A549 (cell line): ENCODE measurements around the gene IFITM10.

Source experiments
- ATOH8 ChIP-seq: fragments of 250-450 bp; sonication (Bioruptor Pico); IDR thresholded peaks from 2 replicates; pipeline ENCODE4 v1.5.0; 2020; ENCODE audit warnings: low read depth, mild to moderate bottlenecking, moderate library complexity
- CBX8 ChIP-seq: fragments of 200-600 bp; sonication (generic); IDR thresholded peaks from 2 replicates; pipeline ENCODE4 v1.6.1; 2016
- EP300 ChIP-seq, 2 experiments: fragments of >200 bp; sonication (Bioruptor Twin); formaldehyde crosslinking; IDR thresholded peaks; 2 replicates in 1 of 2; 3 replicates in 1 of 2; pipeline ENCODE4 v1.6.1; 2016 to 2017
- MAX ChIP-seq: IDR thresholded peaks from 2 replicates; pipeline ENCODE4 v1.6.1; 2012
- PBX3 ChIP-seq: IDR thresholded peaks from 2 replicates; pipeline ENCODE4 v1.6.1; 2012
- POLR2A ChIP-seq: IDR thresholded peaks from 2 replicates; pipeline ENCODE4 v1.6.1; 2012; ENCODE audit warnings: mild to moderate bottlenecking, low read length
- RAD21 ChIP-seq, 2 experiments: fragments of >200 bp in 1 of 2; sonication (Bioruptor Twin) in 1 of 2; formaldehyde crosslinking in 1 of 2; IDR thresholded peaks in 1 of 2; conservative IDR thresholded peaks in 1 of 2; 2 replicates in 1 of 2; 3 replicates in 1 of 2; pipeline ENCODE4 v1.6.1; 2012 to 2018; ENCODE audit warnings: inconsistent platforms in 1 of 2
- RNF2 ChIP-seq: fragments of 200-600 bp; sonication (generic); IDR thresholded peaks from 2 replicates; pipeline ENCODE4 v1.6.1; 2016; ENCODE audit warnings: low read depth, mild to moderate bottlenecking, antibody characterized with exemption, moderate library complexity, borderline replicate concordance
- TF ChIP-seq, protein P1 (sequence below): fragments of >200 bp; sonication (Bioruptor Twin); formaldehyde crosslinking; IDR thresholded peaks from 3 replicates; pipeline ENCODE4 v1.5.1; 2016

- TF ChIP-seq, protein P1, sequence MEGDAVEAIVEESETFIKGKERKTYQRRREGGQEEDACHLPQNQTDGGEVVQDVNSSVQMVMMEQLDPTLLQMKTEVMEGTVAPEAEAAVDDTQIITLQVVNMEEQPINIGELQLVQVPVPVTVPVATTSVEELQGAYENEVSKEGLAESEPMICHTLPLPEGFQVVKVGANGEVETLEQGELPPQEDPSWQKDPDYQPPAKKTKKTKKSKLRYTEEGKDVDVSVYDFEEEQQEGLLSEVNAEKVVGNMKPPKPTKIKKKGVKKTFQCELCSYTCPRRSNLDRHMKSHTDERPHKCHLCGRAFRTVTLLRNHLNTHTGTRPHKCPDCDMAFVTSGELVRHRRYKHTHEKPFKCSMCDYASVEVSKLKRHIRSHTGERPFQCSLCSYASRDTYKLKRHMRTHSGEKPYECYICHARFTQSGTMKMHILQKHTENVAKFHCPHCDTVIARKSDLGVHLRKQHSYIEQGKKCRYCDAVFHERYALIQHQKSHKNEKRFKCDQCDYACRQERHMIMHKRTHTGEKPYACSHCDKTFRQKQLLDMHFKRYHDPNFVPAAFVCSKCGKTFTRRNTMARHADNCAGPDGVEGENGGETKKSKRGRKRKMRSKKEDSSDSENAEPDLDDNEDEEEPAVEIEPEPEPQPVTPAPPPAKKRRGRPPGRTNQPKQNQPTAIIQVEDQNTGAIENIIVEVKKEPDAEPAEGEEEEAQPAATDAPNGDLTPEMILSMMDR, result no peak
- TF ChIP-seq RAD21 (conservative IDR thresholded peaks at IDR 0.05 in 1 of 2, IDR thresholded peaks at IDR 0.05 in 1 of 2) (no peak), POLR2A (no peak), PBX3 (no peak), EP300 (IDR thresholded peaks at IDR 0.05) (no peak), RNF2 (no peak), CBX8 (no peak), ATOH8 (CRISPR knock-in tag) (no peak), MAX (no peak)
Observed at GRCh38 chr11:1762537-1763302, 12.3 kb upstream of the IFITM10 start.
